Kidney (tissue), 14 donors: ENCODE results near the gene PPP6R1. TPM values are rescaled to one million over a fixed set of nuclear protein-coding genes. Genes with fewer than 3 reads are reported as not detected.

Experiments
- DNase-seq, 5 donors: peaks; one replicate each; pipeline ENCODE4 v3.0.0-alpha.2; 2013 to 2020
- FAIRE-seq: peaks from 2 replicates; lab custom pipeline; 2012; peaks lifted over from hg19 to GRCh38; lab: Jason Lieb, UNC
- H3K27ac ChIP-seq, 2 donors: one replicate each; pipeline ENCODE4 v1.7.0; 2013; ENCODE audit warnings: low read depth in 2 of 2, low read length in 2 of 2, inconsistent platforms in 1 of 2
- H3K27me3 ChIP-seq: one replicate; pipeline ENCODE4 v1.7.1; 2013; ENCODE audit warnings: low read length, inconsistent platforms; ENCODE audit not compliant: control insufficient read depth, insufficient read depth
- H3K36me3 ChIP-seq, 3 donors: one replicate each; pipeline versions ENCODE4 v1.7.0 to v1.7.1; 2013; ENCODE audit warnings: low read length in 3 of 3, control low read depth in 1 of 3, inconsistent platforms in 1 of 3; ENCODE audit not compliant: insufficient read depth in 3 of 3, control insufficient read depth in 2 of 3
- H3K4me1 ChIP-seq, 3 donors: one replicate each; pipeline versions ENCODE4 v1.7.0 to v1.7.1; 2013; ENCODE audit warnings: low read length in 3 of 3, inconsistent platforms in 1 of 3, low read depth in 1 of 3; ENCODE audit not compliant: control insufficient read depth in 2 of 3, insufficient read depth in 2 of 3
- H3K4me3 ChIP-seq, 3 donors: one replicate each; pipeline versions ENCODE4 v1.7.0 to v1.8.1; 2013; ENCODE audit warnings: low read length in 3 of 3, control low read depth in 1 of 3, inconsistent platforms in 1 of 3
- H3K9ac ChIP-seq, 3 donors: one replicate each; pipeline versions ENCODE4 v1.7.0 to v1.7.1; 2013; ENCODE audit warnings: low read length in 3 of 3, control low read depth in 1 of 3, inconsistent platforms in 1 of 3
- H3K9me3 ChIP-seq, 3 donors: one replicate each; pipeline versions ENCODE4 v1.7.0 to v1.7.1; 2013; ENCODE audit warnings: low read length in 3 of 3, control low read depth in 1 of 3, inconsistent platforms in 1 of 3; ENCODE audit not compliant: control insufficient read depth in 2 of 3, insufficient read depth in 1 of 3
- CTCF ChIP-seq: IDR thresholded peaks from 3 replicates; pipeline ENCODE4 v1.5.1; 2012; ENCODE audit warnings: mild to moderate bottlenecking, moderate library complexity, borderline replicate concordance; ENCODE audit not compliant: insufficient read depth; ENCODE audit errors: extremely low read depth
- intact Hi-C: fragments of 100-400 bp; cut with DNase I; formaldehyde crosslinking; loops from one replicate; pipeline ENCODE4 v1.11.1; 2022
- polyA plus RNA-seq: library from polyadenylated mRNA; stranded (reverse); fragments of 350-450 nt; fragmentation: Illumina TruSeq; extraction: RNeasy Lipid Tissue Mini Kit (QIAGEN cat#74804); gene quantifications from one replicate; pipeline ENCODE4 v1.2.3, GENCODE V29; 2014; ENCODE audit warnings: low read depth, low replicate concordance; ENCODE audit not compliant: insufficient read depth
- total RNA-seq: library from RNA; stranded (reverse); fragmentation: NEBNext Ultra II Directional; extraction: Animal tissue kit (Norgen Biotek cat#: 25700); gene quantifications from one replicate; pipeline ENCODE4 v1.2.1, GENCODE V29; 2021
- donor health status: control.
- donor health status: control.
- donor health status: control.
- donor health status: control.
- donor health status: control.
- donor health status: DM: yes; HTN: yes; CAD: no.
- donor health status: Normal renal cell carcinoma (clear cell type).

Gene PPP6R1
- total and polyA plus RNA-seq, 2 donors from 2014 or later, result 30.6 to 61.6 TPM

DNA sequence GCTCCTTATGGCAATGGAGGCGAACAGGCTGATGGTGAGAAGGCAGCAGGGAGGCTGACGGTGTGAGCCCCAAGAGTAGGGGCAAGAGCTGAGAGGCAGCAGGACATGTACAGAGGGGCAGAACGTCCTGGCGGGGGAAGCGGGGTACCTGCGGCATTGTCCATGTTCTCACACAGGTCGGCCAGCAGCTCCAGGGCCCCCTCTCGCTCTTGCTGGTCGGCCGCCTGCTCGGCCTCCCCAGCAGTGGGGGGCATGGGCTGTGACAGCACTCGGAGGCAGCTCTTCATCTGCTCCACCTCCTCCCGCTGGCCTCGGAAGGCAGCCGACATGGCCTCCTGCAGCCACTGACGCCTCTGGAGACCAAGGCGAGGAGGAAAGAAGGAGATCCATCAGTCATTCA lies 18.7 kb upstream of the PPP6R1 start:
- Histone ChIP-seq H3K27me3 (no peaks in the 10 kb centered on the region), H3K9ac (no peak overlapping the region), H3K4me1 (peaks cover 0 to 6% (median 0%) of the 10 kb centered on the region in 3 donors), H3K9me3 (no peaks in the 10 kb centered on the region), H3K27ac (no peak overlapping the region), H3K36me3 (peaks cover 0 to 17% (median 5%) of the 10 kb centered on the region in 3 donors), H3K4me3 (no peak overlapping the region)
- intact Hi-C loops, result no loop called here
- FAIRE-seq, result no peak
- no peak for TF ChIP-seq CTCF
- peak in 1 of 5 donors; percentile 68 for DNase-seq

DNA sequence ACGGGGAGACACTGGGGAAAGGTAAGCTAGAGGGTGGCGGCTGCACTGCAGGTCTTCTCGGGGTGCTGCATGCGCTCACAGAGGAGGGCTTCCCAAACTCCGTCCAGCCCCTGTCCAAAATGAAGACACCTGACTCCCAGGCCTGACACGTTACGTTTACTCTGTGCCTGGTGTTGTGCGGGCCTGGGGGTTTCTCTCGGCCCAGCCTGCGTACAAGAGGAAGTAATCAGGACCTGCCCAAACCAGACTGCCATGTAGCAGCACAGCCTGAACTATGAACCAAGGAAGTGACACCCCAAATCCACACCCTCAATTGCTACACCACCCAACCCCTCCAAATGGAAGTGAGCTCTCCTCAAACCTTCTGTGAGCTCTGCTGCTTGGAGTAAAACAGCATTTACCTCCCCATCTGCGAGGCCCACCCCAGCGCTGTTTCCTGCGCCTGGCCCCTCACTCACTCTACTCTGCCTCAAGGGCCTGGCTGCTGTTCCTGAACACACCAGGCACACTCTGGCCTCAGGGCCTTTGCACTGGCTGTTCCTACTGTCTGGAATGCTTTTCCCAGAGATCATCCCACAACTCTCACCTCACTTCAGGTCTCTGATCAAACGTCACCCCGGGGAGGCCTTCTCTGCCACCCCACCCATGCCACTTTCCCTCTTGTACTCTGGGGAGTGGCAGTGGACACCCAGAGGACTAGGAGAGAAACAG lies 18.1 kb upstream of the PPP6R1 start:
- no peak for FAIRE-seq
- intact Hi-C loops, result no loop called here
- no peak overlapping the region for H3K27ac ChIP-seq
- no peak for TF ChIP-seq CTCF
- no peak overlapping the region for H3K4me3 ChIP-seq
- H3K27me3 ChIP-seq, result no peaks in the 10 kb centered on the region
- H3K9me3 ChIP-seq, result no peaks in the 10 kb centered on the region
- H3K36me3 ChIP-seq, result peaks cover 0 to 19% (median 7%) of the 10 kb centered on the region in 3 donors
- no peak overlapping the region for H3K9ac ChIP-seq
- no peak for DNase-seq
- peaks cover 0 to 6% (median 0%) of the 10 kb centered on the region in 3 donors for H3K4me1 ChIP-seq

- no peaks in the 10 kb centered on the region for H3K9me3 ChIP-seq
- H3K4me1 ChIP-seq, result peaks cover 0 to 6% (median 0%) of the 10 kb centered on the region in 3 donors
- no peak for DNase-seq
- H3K4me3 ChIP-seq, result no peak overlapping the region
- no peak overlapping the region for H3K27ac ChIP-seq
- FAIRE-seq, result no peak
- H3K9ac ChIP-seq, result no peak overlapping the region
- intact Hi-C loops, result no loop called here
- TF ChIP-seq CTCF, result no peak
- H3K36me3 ChIP-seq, result peaks cover 0 to 19% (median 7%) of the 10 kb centered on the region in 3 donors
- no peaks in the 10 kb centered on the region for H3K27me3 ChIP-seq
Observed at GRCh38 chr19:55275851-55276719, 17.3 kb upstream of the PPP6R1 start.
